MCF 10A (cell line): ENCODE measurements around the gene MYO16. TPM values are rescaled to one million over a fixed set of nuclear protein-coding genes. Genes with fewer than 3 reads are reported as not detected.

Experiments
- BruUV-seq: library from RNA; stranded (reverse); fragments of 400-500 nt; replicated peaks from 2 replicates; lab custom pipeline; 2021; lab: Mats Ljungman, UMichigan
- CTCF ChIA-PET: fragments of 300-600 bp; sonication (Branson Sonifier 250); formaldehyde crosslinking; extraction: SDS; loops from one replicate; lab custom pipeline; 2021; ENCODE audit warnings: antibody characterized with exemption, inconsistent platforms; lab: Yijun Ruan, JAX
- POLR2A ChIA-PET: fragments of 300-600, 350-650 bp; sonication (Branson Sonifier 250); formaldehyde crosslinking; extraction: SDS; loops from one replicate; lab custom pipeline; 2020; ENCODE audit warnings: antibody characterized with exemption, inconsistent platforms; lab: Yijun Ruan, JAX
- DNase-seq: peaks from one replicate; pipeline ENCODE4 v3.0.0-alpha.2; 2018; ENCODE audit not compliant: unreplicated experiment
- H3K27ac Mint-ChIP-seq: one replicate; pipeline ENCODE4 v1.8.0; 2022; ENCODE audit warnings: mild to moderate bottlenecking, low read depth, mixed read lengths; ENCODE audit not compliant: unreplicated experiment
- H3K27me3 Mint-ChIP-seq: one replicate; pipeline ENCODE4 v1.8.0; 2022; ENCODE audit warnings: mixed read lengths; ENCODE audit not compliant: insufficient read depth, unreplicated experiment
- H3K36me3 Mint-ChIP-seq: one replicate; pipeline ENCODE4 v1.8.0; 2022; ENCODE audit warnings: mild to moderate bottlenecking, moderate library complexity, mixed read lengths; ENCODE audit not compliant: insufficient read depth, unreplicated experiment
- H3K4me1 Mint-ChIP-seq: one replicate; pipeline ENCODE4 v1.8.0; 2022; ENCODE audit warnings: mixed read lengths; ENCODE audit not compliant: insufficient read depth, unreplicated experiment
- H3K4me3 Mint-ChIP-seq: one replicate; pipeline ENCODE4 v1.8.0; 2022; ENCODE audit warnings: mild to moderate bottlenecking, moderate library complexity, mixed read lengths; ENCODE audit not compliant: unreplicated experiment
- H3K9me3 Mint-ChIP-seq: one replicate; pipeline ENCODE4 v1.8.0; 2022; ENCODE audit warnings: mixed read lengths; ENCODE audit not compliant: unreplicated experiment
- intact Hi-C: fragments of 100-400 bp; cut with micrococcal nuclease; formaldehyde crosslinking; loops from 2 replicates; pipeline ENCODE4 v1.14.1; 2022
- total RNA-seq: library from RNA; stranded (reverse); gene quantifications from 2 replicates; pipeline ENCODE4 v1.2.3, GENCODE V29; 2022
- TF ChIP-seq, protein P1 (sequence below): fragments of 200-600 bp; IDR thresholded peaks from one replicate; pipeline ENCODE4 v1.8.0; 2022; ENCODE audit warnings: antibody characterized with exemption, mild to moderate bottlenecking; ENCODE audit not compliant: unreplicated experiment

Gene MYO16
- total RNA-seq, 1 experiment from 2014 or later: not detected

DNA sequence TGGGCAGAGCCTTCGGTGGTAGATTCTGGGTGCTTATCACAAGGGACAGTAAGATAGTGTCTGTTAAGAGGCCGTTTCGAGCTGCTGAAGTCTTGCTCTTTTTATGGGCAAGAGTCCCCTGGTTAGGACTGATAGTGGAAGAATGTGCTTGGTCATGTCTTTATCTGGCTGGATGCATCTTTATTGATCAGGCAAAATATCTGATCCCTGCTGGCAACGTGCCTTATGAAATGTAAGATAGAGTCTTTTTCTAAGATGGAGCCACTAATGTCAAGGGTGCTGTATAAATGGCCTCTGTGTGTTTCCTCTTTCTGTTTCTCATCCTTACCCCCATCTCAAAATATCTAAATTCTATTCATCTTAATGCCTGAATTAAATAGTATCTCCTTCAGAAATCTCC is 53.3 kb downstream of the MYO16 start:
- TF ChIP-seq, protein P1, sequence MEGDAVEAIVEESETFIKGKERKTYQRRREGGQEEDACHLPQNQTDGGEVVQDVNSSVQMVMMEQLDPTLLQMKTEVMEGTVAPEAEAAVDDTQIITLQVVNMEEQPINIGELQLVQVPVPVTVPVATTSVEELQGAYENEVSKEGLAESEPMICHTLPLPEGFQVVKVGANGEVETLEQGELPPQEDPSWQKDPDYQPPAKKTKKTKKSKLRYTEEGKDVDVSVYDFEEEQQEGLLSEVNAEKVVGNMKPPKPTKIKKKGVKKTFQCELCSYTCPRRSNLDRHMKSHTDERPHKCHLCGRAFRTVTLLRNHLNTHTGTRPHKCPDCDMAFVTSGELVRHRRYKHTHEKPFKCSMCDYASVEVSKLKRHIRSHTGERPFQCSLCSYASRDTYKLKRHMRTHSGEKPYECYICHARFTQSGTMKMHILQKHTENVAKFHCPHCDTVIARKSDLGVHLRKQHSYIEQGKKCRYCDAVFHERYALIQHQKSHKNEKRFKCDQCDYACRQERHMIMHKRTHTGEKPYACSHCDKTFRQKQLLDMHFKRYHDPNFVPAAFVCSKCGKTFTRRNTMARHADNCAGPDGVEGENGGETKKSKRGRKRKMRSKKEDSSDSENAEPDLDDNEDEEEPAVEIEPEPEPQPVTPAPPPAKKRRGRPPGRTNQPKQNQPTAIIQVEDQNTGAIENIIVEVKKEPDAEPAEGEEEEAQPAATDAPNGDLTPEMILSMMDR: no peak
- no peak overlapping the region for H3K27ac Mint-ChIP-seq
- no peak for DNase-seq
- ChIA-PET CTCF (interaction anchor here (0.6 kb wide), 1 partner anchor 21 kb away, joined by 3 read pairs; no protein-coding TSS in a partner anchor), POLR2A (no interaction called here)
- no TSS peak for BruUV-seq
- H3K36me3 Mint-ChIP-seq: no peaks in the 10 kb centered on the region
- no peaks in the 10 kb centered on the region for H3K9me3 Mint-ChIP-seq
- intact Hi-C loops: no loop called here
- H3K4me3 Mint-ChIP-seq: no peak overlapping the region
- no peaks in the 10 kb centered on the region for H3K4me1 Mint-ChIP-seq
- peaks cover 78% of the 10 kb centered on the region for H3K27me3 Mint-ChIP-seq

DNA sequence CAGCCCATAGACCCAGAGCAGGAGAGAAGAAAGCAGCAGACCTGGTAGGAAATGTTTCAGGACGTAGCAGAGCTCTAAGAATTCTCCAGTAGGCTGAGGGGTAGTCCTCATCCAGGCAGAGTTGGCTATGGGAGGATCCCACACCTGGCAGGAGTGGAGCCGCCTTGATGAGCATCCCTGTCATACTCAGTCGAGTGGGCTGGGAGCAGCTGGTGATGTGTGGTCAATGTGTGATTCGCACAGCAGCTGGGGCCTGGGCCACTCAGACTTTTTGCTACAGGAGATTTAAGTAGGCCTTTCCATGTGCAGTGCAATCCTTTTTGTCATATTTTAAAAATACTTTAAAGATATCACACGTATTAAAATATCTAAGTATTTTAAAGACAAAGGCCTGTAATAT is 56.6 kb downstream of the MYO16 start:
- TF ChIP-seq, protein P1: no peak
- Mint-ChIP-seq H3K27me3 (peaks cover 72% of the 10 kb centered on the region), H3K27ac (no peak overlapping the region), H3K4me1 (no peaks in the 10 kb centered on the region), H3K4me3 (no peak overlapping the region), H3K9me3 (no peaks in the 10 kb centered on the region), H3K36me3 (no peaks in the 10 kb centered on the region)
- POLR2A ChIA-PET: no interaction called here
- CTCF ChIA-PET: no interaction called here
- DNase-seq: no peak
- no TSS peak for BruUV-seq
- intact Hi-C loops: no loop called here

DNA sequence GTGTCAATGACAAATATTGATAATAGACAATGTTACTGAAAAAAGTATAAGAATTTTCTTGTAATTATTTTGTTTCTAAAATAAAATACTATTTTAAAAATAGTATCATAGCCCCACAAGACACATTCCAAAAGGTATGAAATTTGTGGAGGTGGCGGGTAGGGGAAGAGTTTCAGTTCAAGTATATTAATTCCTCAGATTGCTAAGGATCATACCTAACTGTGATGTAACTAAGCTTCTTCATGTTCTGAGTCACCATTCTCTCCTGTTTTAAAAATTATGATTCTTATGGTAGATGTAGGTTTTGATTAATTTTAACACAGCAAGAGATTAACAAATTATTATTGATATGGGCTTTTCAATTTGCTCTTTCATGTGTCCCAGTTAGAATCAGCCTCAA is 61.3 kb downstream of the MYO16 start:
- Mint-ChIP-seq H3K4me3 (no peak overlapping the region), H3K4me1 (no peaks in the 10 kb centered on the region), H3K36me3 (no peaks in the 10 kb centered on the region), H3K9me3 (no peaks in the 10 kb centered on the region), H3K27me3 (peaks cover 88% of the 10 kb centered on the region), H3K27ac (no peak overlapping the region)
- intact Hi-C loops: no loop called here
- TF ChIP-seq, protein P1: no peak
- CTCF ChIA-PET: no interaction called here
- POLR2A ChIA-PET: no interaction called here
- no TSS peak for BruUV-seq
- DNase-seq: no peak

DNA sequence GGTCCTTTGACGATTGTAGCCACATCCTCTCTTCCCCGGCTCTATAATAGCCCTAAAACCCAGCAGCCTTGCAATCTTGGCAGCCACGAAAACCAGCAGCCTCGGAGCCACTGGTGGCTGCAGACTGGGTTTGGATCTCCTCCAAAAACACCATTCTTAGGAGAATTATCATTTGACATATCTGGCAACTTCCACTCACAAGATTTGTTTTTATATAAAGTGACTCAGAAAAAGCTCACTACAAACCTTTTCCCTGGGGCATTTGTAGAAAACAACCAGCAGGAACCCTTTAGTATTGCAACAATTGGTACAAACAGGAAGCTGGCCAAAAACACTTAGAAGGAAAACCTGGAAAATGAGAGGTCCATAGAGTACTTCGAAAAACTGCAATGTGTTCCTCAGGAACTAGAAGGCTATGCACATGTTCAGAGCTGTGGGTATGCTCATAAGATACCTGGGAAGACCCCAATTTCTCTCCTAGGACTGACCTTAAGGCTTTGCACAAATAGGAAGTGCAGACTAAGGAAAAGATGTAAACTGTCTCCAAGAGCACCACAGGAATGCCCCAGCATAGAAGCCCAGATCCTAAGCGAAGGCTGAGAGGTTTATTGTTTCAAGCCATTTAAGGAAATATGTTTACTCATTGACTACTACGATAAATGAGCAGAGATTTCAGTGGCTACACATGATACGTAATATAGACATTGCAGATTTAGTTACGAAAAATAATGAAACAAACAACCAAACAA is 71.2 kb downstream of the MYO16 start:
- no peak overlapping the region for H3K4me3 Mint-ChIP-seq
- TF ChIP-seq, protein P1: no peak
- H3K27ac Mint-ChIP-seq: no peak overlapping the region
- ChIA-PET CTCF (interaction anchor here (1.2 kb wide), 1 partner anchor 195 kb away, joined by 4 read pairs; no protein-coding TSS in a partner anchor), POLR2A (no interaction called here)
- peaks cover 13% of the 10 kb centered on the region for H3K36me3 Mint-ChIP-seq
- H3K4me1 Mint-ChIP-seq: peaks cover 12% of the 10 kb centered on the region
- intact Hi-C loops: no loop called here
- DNase-seq: peak; percentile 90
- peaks cover 15% of the 10 kb centered on the region for H3K9me3 Mint-ChIP-seq
- no TSS peak for BruUV-seq
- H3K27me3 Mint-ChIP-seq: peaks cover 59% of the 10 kb centered on the region
